Mesenchymal stem cell (in vitro differentiated cells and primary cell): ENCODE measurements around the gene FBRSL1.

Experiments used
- DNase-seq: peaks from one replicate; pipeline ENCODE4 v3.0.0-alpha.2; 2013
- H2AFZ ChIP-seq: one replicate; pipeline ENCODE4 v1.6.1; 2013; ENCODE audit warnings: low read depth, mild to moderate bottlenecking, control low read depth, inconsistent platforms, low read length, moderate library complexity
- H2AK5ac ChIP-seq: 2 replicates; pipeline ENCODE4 v1.6.1; 2013; ENCODE audit warnings: low read length, moderate library complexity, mild to moderate bottlenecking, inconsistent platforms; ENCODE audit not compliant: severe bottlenecking
- H2BK120ac ChIP-seq: one replicate; pipeline ENCODE4 v1.6.1; 2013; ENCODE audit warnings: low read depth, mild to moderate bottlenecking, inconsistent platforms, low read length, moderate library complexity
- H2BK12ac ChIP-seq, 2 experiments: one replicate each; pipeline ENCODE4 v1.6.1; 2013; ENCODE audit warnings: inconsistent platforms in 2 of 2, low read length in 2 of 2, mild to moderate bottlenecking in 2 of 2, moderate library complexity in 2 of 2, control low read depth in 1 of 2
- H2BK15ac ChIP-seq: one replicate; pipeline ENCODE4 v1.6.1; 2013; ENCODE audit warnings: mild to moderate bottlenecking, low read depth, inconsistent platforms; ENCODE audit not compliant: poor library complexity, severe bottlenecking
- H2BK5ac ChIP-seq: 2 replicates; pipeline ENCODE4 v1.6.1; 2013; ENCODE audit warnings: low read depth, mild to moderate bottlenecking, low read length, control low read depth, inconsistent platforms; ENCODE audit not compliant: poor library complexity, severe bottlenecking
- H3K14ac ChIP-seq, 2 experiments: one replicate each; pipeline ENCODE4 v1.6.1; 2013; ENCODE audit warnings: inconsistent platforms in 2 of 2, low read length in 2 of 2, control low read depth in 1 of 2, mild to moderate bottlenecking in 1 of 2, moderate library complexity in 1 of 2
- H3K18ac ChIP-seq, 2 experiments: one replicate each; pipeline ENCODE4 v1.6.1; 2013; ENCODE audit warnings: inconsistent platforms in 2 of 2, low read length in 2 of 2, control low read depth in 1 of 2, low read depth in 1 of 2, mild to moderate bottlenecking in 1 of 2
- H3K23ac ChIP-seq, 2 experiments: one replicate each; pipeline ENCODE4 v1.6.1; 2013; ENCODE audit warnings: inconsistent platforms in 2 of 2, low read length in 2 of 2, mild to moderate bottlenecking in 2 of 2, moderate library complexity in 2 of 2, control low read depth in 1 of 2
- H3K27ac ChIP-seq: 2 replicates; pipeline ENCODE4 v1.5.1; 2013; ENCODE audit warnings: mild to moderate bottlenecking, moderate library complexity, low read length, control low read depth, inconsistent platforms; ENCODE audit not compliant: poor library complexity, severe bottlenecking
- H3K27me3 ChIP-seq, 2 experiments: 2 replicates each; pipeline versions ENCODE4 v1.6.1 to v1.7.0; 2013; ENCODE audit warnings: low read length in 2 of 2, mild to moderate bottlenecking in 2 of 2, moderate library complexity in 2 of 2, control low read depth in 1 of 2, inconsistent platforms in 1 of 2; ENCODE audit not compliant: control insufficient read depth in 1 of 2, insufficient read depth in 1 of 2
- H3K36me3 ChIP-seq, 2 experiments: 2 replicates each; pipeline versions ENCODE4 v1.6.1 to v1.7.0; 2013; ENCODE audit warnings: low read length in 2 of 2, control low read depth in 1 of 2, inconsistent platforms in 1 of 2, low read depth in 1 of 2, mild to moderate bottlenecking in 1 of 2; ENCODE audit not compliant: insufficient read depth in 2 of 2, control insufficient read depth in 1 of 2
- H3K4ac ChIP-seq, 2 experiments: one replicate each; pipeline ENCODE4 v1.6.1; 2013; ENCODE audit warnings: inconsistent platforms in 2 of 2, low read length in 2 of 2, mild to moderate bottlenecking in 2 of 2, moderate library complexity in 2 of 2, control low read depth in 1 of 2, low read depth in 1 of 2
- H3K4me1 ChIP-seq: 2 replicates; pipeline ENCODE4 v1.6.1; 2013; ENCODE audit warnings: low read depth, low read length, control low read depth; ENCODE audit not compliant: control insufficient read depth, insufficient read depth
- H3K4me2 ChIP-seq: 2 replicates; pipeline ENCODE4 v1.6.1; 2013; ENCODE audit warnings: low read length, mild to moderate bottlenecking, inconsistent platforms; ENCODE audit not compliant: poor library complexity, severe bottlenecking
- H3K4me3 ChIP-seq, 2 experiments: 2 replicates each; pipeline versions ENCODE4 v1.5.1 to v1.7.0; 2013; ENCODE audit warnings: low read length in 2 of 2, mild to moderate bottlenecking in 2 of 2, control low read depth in 1 of 2, low read depth in 1 of 2; ENCODE audit not compliant: insufficient read depth in 1 of 2
- H3K79me1 ChIP-seq: replicated peaks from 2 replicates; pipeline ENCODE4 v1.6.1; 2013; ENCODE audit warnings: mild to moderate bottlenecking, control low read depth, low read length, inconsistent platforms; ENCODE audit not compliant: poor library complexity, severe bottlenecking
- H3K9ac ChIP-seq: 2 replicates; pipeline ENCODE4 v1.7.0; 2013; ENCODE audit warnings: mild to moderate bottlenecking, low read length, moderate library complexity
- H3K9me3 ChIP-seq: 2 replicates; pipeline ENCODE4 v1.7.0; 2013; ENCODE audit warnings: mild to moderate bottlenecking, low read length; ENCODE audit not compliant: control insufficient read depth
- H4K8ac ChIP-seq: one replicate; pipeline ENCODE4 v1.6.1; 2013; ENCODE audit warnings: inconsistent platforms, mild to moderate bottlenecking, low read length, moderate library complexity
- H4K91ac ChIP-seq: one replicate; pipeline ENCODE4 v1.6.1; 2013; ENCODE audit warnings: mild to moderate bottlenecking, low read length, inconsistent platforms
- WGBS: methylation state at CpG from one replicate; pipeline ENCODE4 v1.1.7; 2013; ENCODE audit warnings: mixed read lengths; 5-methylcytosine and 5-hydroxymethylcytosine counted together

FBRSL1 gene

DNA sequence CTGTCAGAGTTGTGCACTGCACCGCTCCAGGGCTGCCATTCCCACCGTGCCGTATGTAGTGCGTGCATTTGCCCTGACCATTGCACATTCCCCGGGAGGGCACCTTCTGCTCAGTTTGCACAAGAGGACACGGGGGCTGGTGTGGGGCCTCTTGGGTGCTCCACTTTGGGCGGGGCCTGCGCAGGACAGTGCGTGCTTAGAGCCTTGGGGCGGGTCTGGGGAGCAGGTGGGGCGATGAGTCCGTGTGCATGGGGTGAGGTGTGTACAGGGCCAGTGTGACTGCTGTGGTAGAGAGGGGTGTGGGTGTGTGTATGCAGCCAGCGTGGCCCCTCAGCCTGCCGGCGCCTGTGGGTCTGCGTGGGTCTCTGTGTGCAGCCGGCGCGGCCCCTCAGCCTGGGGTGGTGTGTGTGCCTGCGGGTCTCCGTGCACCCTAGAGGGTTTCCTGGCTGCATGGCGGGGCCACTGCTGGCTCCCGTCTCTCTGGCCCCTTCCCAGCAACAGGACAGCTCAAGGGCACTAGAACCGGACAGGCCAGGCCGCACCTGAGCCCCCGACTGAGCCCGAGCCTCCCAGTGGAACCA is 31.9 kb downstream of the FBRSL1 start:
- WGBS, result 95% methylated on average over 27 of the region's 27 CpGs
- no peak overlapping the region for H3K9ac ChIP-seq

DNA sequence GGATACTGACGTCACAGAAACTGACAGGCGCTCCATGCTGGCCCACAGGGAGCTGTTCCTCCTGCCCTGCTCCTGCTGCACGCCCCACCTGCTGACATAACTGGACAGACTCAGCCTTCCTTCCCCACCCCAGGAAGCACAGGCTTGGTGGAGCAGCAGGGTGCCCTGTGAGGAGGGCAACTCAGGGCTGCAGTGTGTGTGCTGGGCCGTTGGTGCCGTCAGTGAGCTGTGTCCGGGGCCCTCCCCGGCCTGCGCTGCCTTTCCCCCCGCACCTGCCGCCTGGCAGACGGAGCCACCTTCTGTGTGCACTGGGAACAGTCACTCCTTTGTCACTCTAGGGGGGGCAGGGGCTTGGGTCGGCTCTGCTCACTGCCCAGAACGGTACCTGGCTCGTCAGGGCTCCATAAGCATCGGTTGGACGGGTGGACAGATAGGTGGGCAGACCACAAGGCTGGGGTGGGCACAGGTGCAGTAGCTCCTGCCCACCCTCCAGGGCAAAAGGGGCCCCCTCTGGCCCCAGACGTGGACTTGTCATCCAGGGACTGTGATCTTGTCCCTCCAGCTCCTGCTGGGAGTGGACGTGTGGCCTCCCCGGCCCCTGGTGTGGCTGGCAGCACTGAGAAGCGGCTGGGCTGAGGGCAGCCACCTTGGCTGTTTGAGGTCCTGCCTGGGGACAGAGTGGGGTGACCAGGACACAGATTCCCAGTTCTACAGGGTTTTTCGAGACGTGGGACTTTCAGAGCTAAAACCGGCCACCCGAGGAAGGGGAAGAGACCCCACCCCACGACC is 32.8 kb downstream of the FBRSL1 start:
- Histone ChIP-seq H3K23ac (no peak overlapping the region), H3K9ac (no peak overlapping the region), H3K18ac (no peak overlapping the region), H3K4me2 (no peak overlapping the region), H3K27me3 (no peaks in the 10 kb centered on the region), H4K8ac (no peak overlapping the region), H3K9me3 (no peaks in the 10 kb centered on the region), H2BK15ac (no peak overlapping the region), H3K36me3 (peaks cover 9 to 49% of the 10 kb centered on the region in 2 experiments), H2AFZ (no peak overlapping the region), H2BK12ac (no peak overlapping the region), H2BK120ac (no peak overlapping the region), H3K4ac (no peak overlapping the region), H4K91ac (no peak overlapping the region), H2BK5ac (no peak overlapping the region), H3K27ac (no peak overlapping the region), H2AK5ac (no peak overlapping the region), H3K4me3 (no peak overlapping the region), H3K14ac (no peak overlapping the region), H3K4me1 (peaks cover 57% of the 10 kb centered on the region), H3K79me1 (peaks cover 57% of the 10 kb centered on the region)
- WGBS, result 90% methylated on average over 24 of the region's 25 CpGs
- DNase-seq, result no peak

More for the DNA sequence above, 31.9 kb downstream of the FBRSL1 start:
- H3K79me1 ChIP-seq, result peaks cover 53% of the 10 kb centered on the region
- H2AK5ac ChIP-seq, result no peak overlapping the region
- no peak overlapping the region for H2BK5ac ChIP-seq
- no peak overlapping the region for H2BK120ac ChIP-seq
- peaks cover 67% of the 10 kb centered on the region for H3K4me1 ChIP-seq
- H2BK12ac ChIP-seq, result no peak overlapping the region
- no peak overlapping the region for H3K4ac ChIP-seq
- no peak for DNase-seq
- H3K23ac ChIP-seq, result no peak overlapping the region
- H3K14ac ChIP-seq, result no peak overlapping the region
- H3K27me3 ChIP-seq, result no peaks in the 10 kb centered on the region
- no peak overlapping the region for H3K18ac ChIP-seq
- H4K8ac ChIP-seq, result no peak overlapping the region
- no peak overlapping the region for H3K4me3 ChIP-seq
- no peak overlapping the region for H4K91ac ChIP-seq
- no peak overlapping the region for H2BK15ac ChIP-seq
- H3K27ac ChIP-seq, result no peak overlapping the region
- peaks cover 9 to 49% of the 10 kb centered on the region in 2 experiments for H3K36me3 ChIP-seq
- H3K9me3 ChIP-seq, result no peaks in the 10 kb centered on the region
- no peak overlapping the region for H2AFZ ChIP-seq
- no peak overlapping the region for H3K4me2 ChIP-seq

DNA sequence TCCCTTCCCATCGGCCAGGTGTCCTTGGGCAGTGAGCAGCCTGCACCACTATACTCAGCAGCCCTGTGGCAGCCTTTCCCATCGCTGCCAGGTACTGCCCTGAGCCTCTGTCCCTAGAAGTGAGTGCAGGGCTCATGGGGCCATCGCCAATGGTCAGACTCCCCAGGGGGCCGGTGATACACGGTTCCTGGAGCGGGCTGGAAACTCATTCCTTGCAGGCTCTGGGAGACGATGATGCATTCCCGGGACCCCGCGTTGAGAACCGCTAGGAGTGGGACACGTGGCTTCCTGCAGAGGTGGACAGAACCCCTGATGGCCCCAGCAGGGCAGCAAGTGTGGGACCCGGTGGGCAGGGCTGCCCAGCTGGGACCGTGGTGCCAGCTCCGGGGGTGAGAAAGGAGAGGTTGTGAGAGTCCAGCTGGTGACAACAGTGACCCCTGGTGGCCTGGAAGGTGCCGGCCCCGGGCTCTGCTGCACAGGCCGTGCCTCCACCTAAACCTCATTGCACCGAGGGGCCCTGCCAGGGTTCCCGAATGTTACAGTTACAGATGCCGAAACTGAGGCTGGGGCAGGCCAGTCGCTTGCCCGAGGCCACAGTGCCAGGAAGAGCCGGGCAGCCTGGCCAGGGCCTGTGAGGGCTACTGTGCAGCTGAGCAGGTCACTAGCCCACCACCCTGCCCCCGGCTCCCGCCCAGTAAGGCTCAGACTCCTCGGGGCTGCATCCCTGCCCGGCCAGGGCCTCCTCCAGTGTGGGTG is 33.8 kb downstream of the FBRSL1 start:
- H4K91ac ChIP-seq, result no peak overlapping the region
- 55% methylated on average over 26 of the region's 28 CpGs for WGBS

DNA sequence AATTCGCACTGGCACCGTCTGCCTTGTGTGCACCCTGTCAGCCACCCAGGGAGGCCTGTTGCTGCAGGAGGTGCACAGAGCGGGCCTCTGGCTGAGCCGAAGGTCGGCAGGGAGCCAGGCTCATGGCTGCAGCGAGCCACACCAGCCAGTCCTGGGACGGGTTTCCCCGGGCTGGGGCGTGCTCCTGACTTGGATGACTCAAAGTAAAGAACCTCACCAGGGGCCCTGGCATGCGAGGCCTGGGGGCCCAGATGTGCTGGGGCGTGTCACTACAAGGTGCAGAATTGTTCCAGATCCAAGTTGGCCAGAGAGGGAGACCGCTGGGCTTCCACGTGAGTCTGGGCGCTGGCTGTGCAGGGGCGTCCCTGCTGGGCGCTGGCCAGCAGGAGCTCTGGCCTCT is 34.5 kb downstream of the FBRSL1 start:
- Histone ChIP-seq H3K4me1 (peaks cover 52% of the 10 kb centered on the region), H3K14ac (no peak overlapping the region), H2AFZ (no peak overlapping the region), H3K18ac (no peak overlapping the region), H2AK5ac (no peak overlapping the region), H3K27ac (peak overlapping the region; percentile 62), H3K9me3 (no peaks in the 10 kb centered on the region), H3K9ac (no peak overlapping the region), H3K27me3 (no peaks in the 10 kb centered on the region), H2BK12ac (no peak overlapping the region), H3K4me3 (no peak overlapping the region), H3K23ac (no peak overlapping the region), H4K8ac (no peak overlapping the region), H3K4ac (no peak overlapping the region), H3K4me2 (peak overlapping the region; percentile 26), H2BK120ac (no peak overlapping the region), H3K79me1 (peaks cover 59% of the 10 kb centered on the region), H3K36me3 (peaks cover 0 to 49% of the 10 kb centered on the region in 2 experiments), H2BK5ac (no peak overlapping the region), H4K91ac (no peak overlapping the region), H2BK15ac (no peak overlapping the region)
- no peak for DNase-seq
- 87% methylated on average over 16 of the region's 16 CpGs for WGBS

More for the DNA sequence above, 33.8 kb downstream of the FBRSL1 start:
- H3K27me3 ChIP-seq, result no peaks in the 10 kb centered on the region
- H2BK12ac ChIP-seq, result no peak overlapping the region
- H3K79me1 ChIP-seq, result peaks cover 61% of the 10 kb centered on the region
- no peak overlapping the region for H3K4ac ChIP-seq
- H3K27ac ChIP-seq, result peak overlapping the region; percentile 62
- no peak overlapping the region for H3K4me3 ChIP-seq
- no peak overlapping the region for H2AK5ac ChIP-seq
- H2BK5ac ChIP-seq, result no peak overlapping the region
- no peak overlapping the region for H2AFZ ChIP-seq
- H3K4me2 ChIP-seq, result peak overlapping the region; percentile 23
- DNase-seq, result peak; percentile 46
- H3K23ac ChIP-seq, result no peak overlapping the region
- H3K9me3 ChIP-seq, result no peaks in the 10 kb centered on the region
- peaks cover 52% of the 10 kb centered on the region for H3K4me1 ChIP-seq
- H3K36me3 ChIP-seq, result peaks cover under 1 to 49% of the 10 kb centered on the region in 2 experiments
- H4K8ac ChIP-seq, result no peak overlapping the region
- H2BK15ac ChIP-seq, result no peak overlapping the region
- no peak overlapping the region for H2BK120ac ChIP-seq
- H3K18ac ChIP-seq, result no peak overlapping the region
- H3K9ac ChIP-seq, result no peak overlapping the region
- no peak overlapping the region for H3K14ac ChIP-seq
